H9 (cell line): ENCODE results near the gene CSF1. TPM values are rescaled to one million over a fixed set of nuclear protein-coding genes. Genes with fewer than 3 reads are reported as not detected.

Source experiments
- DNase-seq: peaks from one replicate; pipeline ENCODE4 v3.0.0-alpha.2; 2017
- H2AFZ ChIP-seq: one replicate; pipeline ENCODE4 v1.6.1; 2013; ENCODE audit warnings: mild to moderate bottlenecking, low read length, control low read depth, moderate library complexity
- H2AK5ac ChIP-seq: 2 replicates; pipeline ENCODE4 v1.6.1; 2013; ENCODE audit warnings: low read length, control low read depth, mixed read lengths; ENCODE audit not compliant: insufficient read length
- H2BK120ac ChIP-seq: one replicate; pipeline ENCODE4 v1.6.1; 2013; ENCODE audit warnings: low read depth, mild to moderate bottlenecking, low read length, control low read depth, inconsistent platforms; ENCODE audit not compliant: poor library complexity, severe bottlenecking
- H2BK12ac ChIP-seq: 2 replicates; pipeline ENCODE4 v1.6.1; 2013; ENCODE audit warnings: low read length, control low read depth, mixed read lengths, low read depth; ENCODE audit not compliant: insufficient read length
- H2BK15ac ChIP-seq: 2 replicates; pipeline ENCODE4 v1.6.1; 2013; ENCODE audit warnings: low read depth, low read length, control low read depth
- H2BK20ac ChIP-seq: one replicate; pipeline ENCODE4 v1.6.1; 2013; ENCODE audit warnings: low read depth, mild to moderate bottlenecking, low read length, control low read depth, inconsistent platforms; ENCODE audit not compliant: poor library complexity, severe bottlenecking
- H2BK5ac ChIP-seq: 2 replicates; pipeline ENCODE4 v1.6.1; 2013; ENCODE audit warnings: low read length, control low read depth, mixed read lengths; ENCODE audit not compliant: insufficient read length
- H3K14ac ChIP-seq: 2 replicates; pipeline ENCODE4 v1.6.1; 2013; ENCODE audit warnings: low read length, control low read depth; ENCODE audit not compliant: insufficient read depth
- H3K18ac ChIP-seq: 2 replicates; pipeline ENCODE4 v1.6.1; 2013; ENCODE audit warnings: low read depth, mild to moderate bottlenecking, mixed read lengths, low read length, control low read depth; ENCODE audit not compliant: insufficient read length
- H3K23ac ChIP-seq: 2 replicates; pipeline ENCODE4 v1.6.1; 2013; ENCODE audit warnings: low read length, control low read depth, mixed read lengths, low read depth; ENCODE audit not compliant: insufficient read length
- H3K23me2 ChIP-seq: 2 replicates; pipeline ENCODE4 v1.6.1; 2013; ENCODE audit warnings: low read depth, mild to moderate bottlenecking, mixed read lengths, low read length, control low read depth; ENCODE audit not compliant: insufficient read length, poor library complexity, severe bottlenecking
- H3K27ac ChIP-seq: 2 replicates; pipeline ENCODE4 v1.5.1; 2013; ENCODE audit warnings: low read length, control low read depth, mixed read lengths, low read depth; ENCODE audit not compliant: insufficient read length
- H3K27me3 ChIP-seq: 2 replicates; pipeline ENCODE4 v1.6.1; 2013; ENCODE audit warnings: low read length, control low read depth, inconsistent platforms; ENCODE audit not compliant: insufficient read depth
- H3K4ac ChIP-seq: 2 replicates; pipeline ENCODE4 v1.6.1; 2013; ENCODE audit warnings: low read depth, mild to moderate bottlenecking, control low read depth, inconsistent platforms, low read length, moderate library complexity
- H3K4me1 ChIP-seq: 2 replicates; pipeline ENCODE4 v1.6.1; 2013; ENCODE audit warnings: low read length, control low read depth, inconsistent platforms; ENCODE audit not compliant: insufficient read depth
- H3K4me2 ChIP-seq: 2 replicates; pipeline ENCODE4 v1.6.1; 2013; ENCODE audit warnings: low read length, control low read depth, mixed read lengths; ENCODE audit not compliant: insufficient read length, insufficient read depth
- H3K56ac ChIP-seq: 2 replicates; pipeline ENCODE4 v1.6.1; 2013; ENCODE audit warnings: low read depth, mild to moderate bottlenecking, mixed read lengths, low read length, control low read depth; ENCODE audit not compliant: insufficient read length
- H3K79me1 ChIP-seq: 2 replicates; pipeline ENCODE4 v1.6.1; 2013; ENCODE audit warnings: low read depth, mild to moderate bottlenecking, moderate library complexity, low read length, control low read depth, inconsistent platforms; ENCODE audit not compliant: insufficient read depth, poor library complexity, severe bottlenecking
- H3K79me2 ChIP-seq: 2 replicates; pipeline ENCODE4 v1.6.1; 2013; ENCODE audit warnings: low read length, control low read depth, inconsistent platforms; ENCODE audit not compliant: insufficient read depth
- H3K9ac ChIP-seq: 2 replicates; pipeline ENCODE4 v1.6.1; 2013; ENCODE audit warnings: low read length, control low read depth, mixed read lengths; ENCODE audit not compliant: insufficient read length; ENCODE audit errors: extremely low read depth
- H3K9me3 ChIP-seq: one replicate; pipeline ENCODE4 v1.6.1; 2013; ENCODE audit warnings: low read depth, low read length, inconsistent platforms; ENCODE audit not compliant: control insufficient read depth
- H3T11ph ChIP-seq: one replicate; pipeline ENCODE4 v1.6.1; 2013; ENCODE audit warnings: mild to moderate bottlenecking, low read length, control low read depth, inconsistent platforms
- H4K20me1 ChIP-seq: one replicate; pipeline ENCODE4 v1.6.1; 2013; ENCODE audit not compliant: control insufficient read depth, insufficient read length, insufficient read depth
- H4K5ac ChIP-seq: 2 replicates; pipeline ENCODE4 v1.6.1; 2013; ENCODE audit warnings: low read depth, mild to moderate bottlenecking, mixed read lengths, low read length, control low read depth; ENCODE audit not compliant: insufficient read length
- H4K8ac ChIP-seq: replicated peaks from 2 replicates; pipeline ENCODE4 v1.6.1; 2013; ENCODE audit warnings: low read length, control low read depth, mixed read lengths, low read depth; ENCODE audit not compliant: insufficient read length
- H4K91ac ChIP-seq: 2 replicates; pipeline ENCODE4 v1.6.1; 2013; ENCODE audit warnings: low read depth, mild to moderate bottlenecking, moderate library complexity, mixed read lengths, low read length, control low read depth; ENCODE audit not compliant: insufficient read length
- H3K27ac Mint-ChIP-seq, 3 experiments: 2 replicates in 2 of 3; 3 replicates in 1 of 3; pipeline ENCODE4 v1.8.0; 2020 to 2021; ENCODE audit warnings: mixed read lengths in 3 of 3, mild to moderate bottlenecking in 1 of 3, moderate library complexity in 1 of 3
- H3K27me3 Mint-ChIP-seq: 2 replicates; pipeline ENCODE4 v1.8.0; 2021; ENCODE audit warnings: low read depth, mild to moderate bottlenecking, moderate library complexity, mixed read lengths
- H3K36me3 Mint-ChIP-seq, 3 experiments: 2 replicates in 2 of 3; 3 replicates in 1 of 3; pipeline ENCODE4 v1.8.0; 2020 to 2021; ENCODE audit warnings: low read depth in 3 of 3, mixed read lengths in 3 of 3; ENCODE audit not compliant: insufficient read depth in 1 of 3
- H3K4me1 Mint-ChIP-seq, 2 experiments: 2 replicates each; pipeline ENCODE4 v1.8.0; 2020; ENCODE audit warnings: mixed read lengths in 2 of 2
- H3K4me3 Mint-ChIP-seq, 2 experiments: 2 replicates in 1 of 2; 3 replicates in 1 of 2; pipeline ENCODE4 v1.8.0; 2020 to 2021; ENCODE audit warnings: mild to moderate bottlenecking in 2 of 2, mixed read lengths in 2 of 2, moderate library complexity in 1 of 2
- H3K9me3 Mint-ChIP-seq, 2 experiments: 2 replicates in 1 of 2; 3 replicates in 1 of 2; pipeline ENCODE4 v1.8.0; 2020; ENCODE audit warnings: mild to moderate bottlenecking in 2 of 2, mixed read lengths in 2 of 2, moderate library complexity in 1 of 2
- WGBS: extraction: QIAGEN DNeasy Blood & Tissue Kit; methylation state at CpG from one replicate; pipeline ENCODE4 v1.1.7; 2013; ENCODE audit warnings: missing lambda C conversion rate, low lambda C conversion rate, mixed read lengths; ENCODE audit not compliant: insufficient read length; ENCODE audit errors: extremely low coverage; 5-methylcytosine and 5-hydroxymethylcytosine counted together
- total RNA-seq: library from RNA; stranded (reverse); gene quantifications from 2 replicates; pipeline ENCODE4 v1.2.1, GENCODE V29; 2021
- TF ChIP-seq, protein P1 (sequence below): fragments of 200-600 bp; sonication (generic); conservative IDR thresholded peaks from 3 replicates; pipeline ENCODE4 v1.8.0; 2021; ENCODE audit warnings: antibody characterized with exemption, mild to moderate bottlenecking

CSF1 gene
- total RNA-seq, 1 experiment from 2014 or later = 2.3 TPM

GRCh38 chr1:109905491-109905890 lies 5.2 kb upstream of the CSF1 start:
- Histone ChIP-seq H3K18ac (no peak overlapping the region), H2BK120ac (no peak overlapping the region), H3K27ac (no peak overlapping the region), H3K23ac (no peak overlapping the region), H4K8ac (no peak overlapping the region), H3K14ac (no peak overlapping the region; the same call in 1 of the 2 replicates), H3T11ph (no peak overlapping the region), H2AK5ac (no peak overlapping the region), H3K27me3 (peaks cover 16% of the 10 kb centered on the region), H4K91ac (no peak overlapping the region), H3K56ac (no peak overlapping the region), H3K9me3 (no peaks in the 10 kb centered on the region), H2BK12ac (no peak overlapping the region), H3K4ac (no peak overlapping the region), H3K79me1 (no peaks in the 10 kb centered on the region), H2BK5ac (no peak overlapping the region), H3K4me1 (no peaks in the 10 kb centered on the region), H3K4me2 (no peak overlapping the region), H3K9ac (no peak overlapping the region), H4K5ac (no peak overlapping the region), H3K79me2 (no peaks in the 10 kb centered on the region), H4K20me1 (no peaks in the 10 kb centered on the region), H2BK20ac (no peak overlapping the region), H2BK15ac (no peak overlapping the region), H3K23me2 (peaks cover 6% of the 10 kb centered on the region), H2AFZ (no peak overlapping the region)
- WGBS = no CpG with 5 or more reads among the region's 7 CpGs
- H3K9me3 Mint-ChIP-seq = no peaks in the 10 kb centered on the region
- peaks cover 42% of the 10 kb centered on the region for H3K27me3 Mint-ChIP-seq
- no peak for DNase-seq
- H3K27ac Mint-ChIP-seq = no peak overlapping the region
- H3K4me1 Mint-ChIP-seq = peaks cover 31 to 36% of the 10 kb centered on the region in 2 experiments
- no peak overlapping the region for H3K4me3 Mint-ChIP-seq
- no peaks in the 10 kb centered on the region; a peak in 1 of 7 replicates for H3K36me3 Mint-ChIP-seq
- TF ChIP-seq, protein P1, sequence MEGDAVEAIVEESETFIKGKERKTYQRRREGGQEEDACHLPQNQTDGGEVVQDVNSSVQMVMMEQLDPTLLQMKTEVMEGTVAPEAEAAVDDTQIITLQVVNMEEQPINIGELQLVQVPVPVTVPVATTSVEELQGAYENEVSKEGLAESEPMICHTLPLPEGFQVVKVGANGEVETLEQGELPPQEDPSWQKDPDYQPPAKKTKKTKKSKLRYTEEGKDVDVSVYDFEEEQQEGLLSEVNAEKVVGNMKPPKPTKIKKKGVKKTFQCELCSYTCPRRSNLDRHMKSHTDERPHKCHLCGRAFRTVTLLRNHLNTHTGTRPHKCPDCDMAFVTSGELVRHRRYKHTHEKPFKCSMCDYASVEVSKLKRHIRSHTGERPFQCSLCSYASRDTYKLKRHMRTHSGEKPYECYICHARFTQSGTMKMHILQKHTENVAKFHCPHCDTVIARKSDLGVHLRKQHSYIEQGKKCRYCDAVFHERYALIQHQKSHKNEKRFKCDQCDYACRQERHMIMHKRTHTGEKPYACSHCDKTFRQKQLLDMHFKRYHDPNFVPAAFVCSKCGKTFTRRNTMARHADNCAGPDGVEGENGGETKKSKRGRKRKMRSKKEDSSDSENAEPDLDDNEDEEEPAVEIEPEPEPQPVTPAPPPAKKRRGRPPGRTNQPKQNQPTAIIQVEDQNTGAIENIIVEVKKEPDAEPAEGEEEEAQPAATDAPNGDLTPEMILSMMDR = no peak
